Activated CD4-positive, alpha-beta T cell treated with anti-CD3 and anti-CD28 coated beads, Interleukin-10, Interleukin-2, amounts not matched to agents 100 ng/mL and 50 ng/mL, durations not matched to agents 16 hours and 8 hours (primary cell): Measurements from ENCODE around the gene ATXN2.
"Not testable (repeated sequence)": the region's sequence is repeated elsewhere in the genome, so short reads cannot be mapped to it uniquely, and the experiment has no call there.

Experiments
- DNase-seq: peaks from one replicate; pipeline ENCODE4 v3.0.0-alpha.2; 2020

Gene ATXN2

DNA sequence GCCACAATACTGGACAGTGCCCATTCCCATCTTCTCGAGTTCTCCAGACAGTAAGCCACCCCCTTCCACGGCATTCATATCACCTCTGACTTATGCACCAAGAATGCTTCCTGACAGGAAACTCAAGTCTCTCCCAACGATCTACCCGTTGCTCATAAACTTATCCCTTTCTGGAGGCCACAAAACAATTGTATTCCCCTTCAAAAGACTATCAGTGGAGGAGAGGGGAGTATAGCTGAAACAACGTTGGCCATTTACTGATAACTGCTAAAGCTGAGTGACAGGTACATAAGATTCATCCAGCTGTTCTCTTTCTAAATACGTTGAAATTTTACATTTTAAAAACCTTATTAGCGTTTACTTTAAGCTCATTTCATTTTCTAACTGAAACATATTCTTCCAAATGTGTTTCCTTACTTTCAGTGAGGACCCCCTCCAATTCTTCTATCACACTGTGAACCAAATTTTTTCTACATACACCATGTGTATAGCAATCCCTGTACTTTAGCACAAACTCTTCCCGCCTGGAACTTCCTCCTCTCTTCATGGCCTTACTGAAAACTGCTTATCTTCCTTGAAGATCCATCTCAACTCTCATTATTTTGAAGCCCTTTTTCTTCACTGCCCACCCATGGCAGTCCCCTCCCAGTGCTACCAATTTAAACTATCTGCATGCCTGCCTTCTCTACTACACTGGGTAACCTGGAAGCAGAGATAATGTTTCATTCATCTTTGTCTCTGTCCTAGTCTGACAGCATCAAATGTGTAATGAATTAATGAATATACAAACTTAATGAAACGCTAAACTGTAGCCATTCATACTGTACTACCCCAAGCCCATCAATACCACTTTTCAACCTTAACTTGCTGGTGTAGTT, 28.8 kb downstream of the ATXN2 start:
- no peak for DNase-seq

DNA sequence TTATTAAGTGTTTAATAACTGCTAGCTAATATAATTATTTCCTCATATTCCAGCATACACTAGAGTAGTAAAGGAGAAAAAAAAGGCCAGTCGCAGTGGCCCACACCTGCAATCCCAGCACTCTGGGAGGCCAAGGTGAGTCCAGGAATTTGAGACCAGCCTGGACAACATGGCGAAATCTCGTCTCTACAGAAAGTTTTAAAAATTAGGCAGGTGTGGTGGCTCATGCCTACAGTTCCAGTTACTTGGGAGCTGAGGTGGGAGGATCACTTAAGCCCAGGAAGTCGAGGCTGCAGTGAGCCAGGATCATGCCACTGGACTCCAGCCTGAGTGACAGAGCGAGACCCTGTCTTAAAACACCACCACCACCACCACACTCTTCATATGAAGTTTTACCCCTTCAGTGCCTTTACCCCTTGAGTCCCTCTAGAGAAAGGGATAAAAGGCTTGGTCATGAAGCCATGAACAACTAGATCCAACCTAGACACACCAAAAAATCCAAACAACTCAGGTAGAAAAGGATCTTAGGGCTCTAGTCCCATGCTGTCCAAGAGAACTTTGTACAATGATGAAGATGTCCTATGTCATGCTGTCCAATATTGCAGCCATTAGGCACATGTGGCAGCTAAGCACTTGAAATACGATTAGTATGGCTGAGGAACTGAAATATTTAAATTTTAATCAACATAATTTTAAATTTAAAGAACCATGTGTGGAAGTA, 29.6 kb downstream of the ATXN2 start:
- no peak for DNase-seq

DNA sequence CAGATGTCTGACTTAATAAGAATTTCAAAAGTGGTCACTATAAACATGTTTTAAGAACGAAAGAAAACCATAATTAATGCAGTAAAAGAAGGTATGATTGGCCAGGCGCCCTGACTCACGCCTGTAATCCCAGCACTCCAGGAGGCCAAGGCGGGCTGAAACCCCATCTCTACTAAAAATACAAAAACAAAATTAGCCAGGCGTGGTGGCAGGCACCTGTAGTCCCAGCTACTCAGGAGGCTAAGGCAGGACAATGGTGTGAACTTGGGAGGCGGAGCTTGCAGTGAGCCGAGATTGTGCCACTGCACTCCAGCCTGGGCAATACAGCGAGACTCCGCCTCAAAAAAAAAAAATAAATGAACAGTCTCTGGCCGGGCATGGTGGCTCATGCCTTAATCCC, 38.3 kb downstream of the ATXN2 start:
- DNase-seq, result not testable (repeated sequence)

DNA sequence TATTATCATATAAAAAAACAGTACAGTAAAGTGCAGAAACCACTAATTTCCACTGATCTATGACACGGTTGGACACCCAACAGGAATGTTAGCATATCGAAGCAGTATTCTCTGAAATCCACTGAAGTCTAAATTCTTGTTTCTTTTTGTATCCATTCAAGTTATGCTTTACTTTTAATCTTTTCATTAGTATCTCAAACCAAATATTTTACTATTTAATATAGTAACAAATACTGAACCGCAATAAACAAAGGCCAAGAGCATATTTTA, 41.1 kb downstream of the ATXN2 start:
- DNase-seq, result no peak

DNA sequence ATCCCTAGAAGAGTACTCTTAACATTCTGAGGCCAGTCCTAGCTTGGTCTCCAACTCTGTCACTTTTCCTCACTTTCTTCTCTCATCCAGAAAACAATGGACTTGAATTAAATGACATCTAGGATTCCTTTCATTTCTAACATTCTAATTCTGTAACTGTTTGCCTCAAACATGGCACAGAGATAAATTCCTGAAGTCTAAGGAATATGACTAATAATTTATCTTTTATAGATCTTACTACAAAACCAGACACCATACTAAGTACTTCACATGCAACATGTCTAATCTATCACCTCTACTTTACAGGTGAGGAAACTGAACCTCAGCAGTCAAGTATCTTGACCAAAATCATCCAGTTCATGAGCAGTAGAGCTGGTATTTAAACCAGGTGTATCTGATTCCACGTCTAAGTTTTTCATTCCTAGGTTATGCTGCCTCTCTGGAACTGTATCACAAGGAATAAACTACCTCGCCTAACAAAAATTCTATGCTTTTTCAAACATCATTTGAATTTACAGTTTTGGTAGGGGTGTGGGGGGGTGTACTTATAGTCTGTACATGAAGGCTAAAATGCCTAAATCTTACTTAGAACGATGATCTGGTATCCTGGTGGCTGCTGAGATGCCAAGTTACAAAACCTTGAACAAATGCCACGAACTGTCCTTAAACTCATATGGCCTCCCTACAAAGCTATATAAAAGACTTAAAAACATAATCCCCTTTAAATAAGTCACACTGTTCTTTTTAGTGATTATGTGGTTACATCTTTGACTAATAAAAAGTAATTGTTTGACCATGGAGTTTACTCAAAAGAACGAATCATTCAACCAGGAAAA, 41.6 kb downstream of the ATXN2 start:
- no peak for DNase-seq

DNA sequence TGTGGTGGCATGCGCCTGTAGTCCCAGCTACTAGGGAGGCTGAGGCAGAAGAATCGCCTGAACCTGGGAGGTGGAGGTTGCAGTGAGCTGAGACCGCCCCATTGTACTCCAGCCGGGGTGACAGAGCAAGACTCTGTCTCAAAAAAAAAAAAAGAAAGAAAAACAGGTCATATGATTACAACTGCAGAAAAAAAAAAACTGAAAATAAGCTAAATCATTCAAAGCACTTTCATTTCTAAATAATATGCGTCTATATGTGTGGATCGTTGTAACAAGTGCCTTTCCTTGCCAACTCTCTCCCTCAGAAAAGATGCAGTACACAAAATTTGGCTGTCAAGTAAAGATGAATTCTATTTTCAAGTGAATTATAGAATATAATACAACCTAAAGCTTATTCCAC, 42.4 kb downstream of the ATXN2 start:
- DNase-seq, result no peak

DNA sequence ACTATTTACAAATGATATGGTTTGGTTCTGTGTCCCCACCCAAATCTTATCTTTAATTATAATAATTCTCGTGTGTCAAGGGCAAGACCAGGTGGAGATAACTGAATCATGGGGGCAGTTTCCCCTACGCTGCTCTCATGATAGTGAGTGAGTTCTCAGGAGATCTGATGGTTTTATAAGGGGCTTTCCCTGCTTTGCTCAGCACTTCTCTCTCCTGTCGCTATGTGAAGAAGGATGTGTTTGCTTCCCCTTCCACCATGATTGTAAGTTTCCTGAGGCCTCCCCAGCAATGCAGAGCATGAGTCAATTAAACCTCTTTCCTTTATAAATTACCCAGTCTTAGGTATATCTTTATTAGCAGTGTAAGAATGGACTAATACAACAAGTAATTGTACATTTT, 43.8 kb downstream of the ATXN2 start:
- not testable (repeated sequence) for DNase-seq

DNA sequence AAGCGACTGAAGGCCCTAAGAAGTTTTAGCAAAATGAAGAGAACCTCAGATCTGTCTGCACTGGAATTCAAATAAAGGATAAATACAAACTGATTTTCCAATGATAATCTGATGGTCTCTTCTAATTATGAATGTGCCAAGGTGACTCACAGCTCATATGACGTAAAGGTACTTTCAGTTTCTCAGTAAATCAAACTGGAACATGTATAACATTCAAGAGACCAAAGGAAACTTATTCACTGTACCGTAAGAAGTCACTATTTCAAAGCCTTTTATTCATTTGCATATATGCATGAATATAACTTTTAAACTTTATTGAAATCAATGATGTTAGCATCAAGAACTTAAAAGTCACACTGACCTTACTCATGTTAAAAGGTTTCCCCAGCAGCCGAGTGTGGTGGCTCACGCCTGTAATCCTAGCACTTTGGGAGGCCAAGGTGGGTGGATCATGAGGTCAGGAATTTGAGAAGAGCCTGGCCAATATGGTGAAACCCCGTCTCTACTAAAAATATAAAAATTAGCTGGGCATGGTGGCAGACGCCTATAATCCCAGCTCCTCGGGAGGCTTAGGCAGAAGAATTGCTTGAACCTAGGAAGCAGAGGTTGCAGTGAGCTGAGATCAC, 52.2 kb downstream of the ATXN2 start:
- peak; percentile 66 for DNase-seq

DNA sequence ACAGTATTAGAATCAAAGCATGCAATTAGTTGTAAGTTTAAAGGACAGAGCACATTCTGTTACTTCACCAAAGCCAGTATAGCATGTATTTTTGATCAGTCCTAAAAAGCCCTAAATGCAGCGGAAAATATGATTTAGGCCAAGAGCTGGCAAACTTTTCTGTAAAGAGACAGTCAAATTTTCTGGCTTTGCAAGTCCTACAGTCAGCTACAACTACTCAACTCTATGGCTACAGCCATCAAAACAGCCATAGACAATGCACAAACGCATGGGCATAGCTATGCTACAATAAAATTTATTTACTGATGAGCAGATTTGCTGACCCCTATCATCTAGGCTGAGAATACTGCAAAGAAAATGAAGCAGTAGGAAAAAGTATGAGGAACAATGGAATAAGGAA, 52.9 kb downstream of the ATXN2 start:
- DNase-seq, result no peak

DNA sequence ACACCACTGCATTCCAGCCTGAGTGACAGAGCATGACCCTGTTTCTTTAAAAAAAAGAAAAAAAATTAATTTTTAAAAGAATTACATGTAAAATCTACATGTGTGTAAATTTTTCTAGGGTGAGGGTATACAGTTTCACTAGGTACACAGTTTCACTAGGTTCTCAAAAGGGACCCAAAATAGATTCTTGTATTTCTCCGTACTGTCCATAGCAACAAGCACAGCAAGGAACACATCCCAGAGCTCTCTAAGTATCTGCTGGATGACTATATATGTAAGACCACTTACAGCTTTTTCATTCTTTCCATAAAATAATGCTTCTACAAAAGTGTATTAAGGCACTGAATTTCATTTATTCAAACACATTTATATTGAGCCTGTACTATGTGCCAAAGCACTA, 55.1 kb downstream of the ATXN2 start:
- no peak for DNase-seq

DNA sequence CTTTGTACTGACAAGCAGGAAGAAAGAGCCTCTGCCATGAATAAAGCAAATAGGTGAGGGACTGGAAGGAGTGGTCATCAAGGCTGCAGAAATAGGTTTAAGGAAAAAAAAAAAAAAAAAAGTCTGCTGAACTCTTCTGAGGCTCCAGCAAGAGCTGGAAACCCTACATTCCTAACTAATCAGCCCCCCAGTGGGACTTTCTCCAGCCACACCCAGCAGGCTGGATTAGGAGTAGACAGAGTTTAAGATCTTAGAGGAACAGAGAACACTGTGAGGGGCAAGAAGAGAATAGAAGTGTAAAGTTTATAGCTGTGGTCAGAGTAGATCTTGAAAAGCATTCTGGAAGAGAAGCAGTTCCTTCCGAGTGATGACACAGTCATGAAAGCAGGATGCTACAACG, 66.4 kb downstream of the ATXN2 start:
- DNase-seq, result no peak

DNA sequence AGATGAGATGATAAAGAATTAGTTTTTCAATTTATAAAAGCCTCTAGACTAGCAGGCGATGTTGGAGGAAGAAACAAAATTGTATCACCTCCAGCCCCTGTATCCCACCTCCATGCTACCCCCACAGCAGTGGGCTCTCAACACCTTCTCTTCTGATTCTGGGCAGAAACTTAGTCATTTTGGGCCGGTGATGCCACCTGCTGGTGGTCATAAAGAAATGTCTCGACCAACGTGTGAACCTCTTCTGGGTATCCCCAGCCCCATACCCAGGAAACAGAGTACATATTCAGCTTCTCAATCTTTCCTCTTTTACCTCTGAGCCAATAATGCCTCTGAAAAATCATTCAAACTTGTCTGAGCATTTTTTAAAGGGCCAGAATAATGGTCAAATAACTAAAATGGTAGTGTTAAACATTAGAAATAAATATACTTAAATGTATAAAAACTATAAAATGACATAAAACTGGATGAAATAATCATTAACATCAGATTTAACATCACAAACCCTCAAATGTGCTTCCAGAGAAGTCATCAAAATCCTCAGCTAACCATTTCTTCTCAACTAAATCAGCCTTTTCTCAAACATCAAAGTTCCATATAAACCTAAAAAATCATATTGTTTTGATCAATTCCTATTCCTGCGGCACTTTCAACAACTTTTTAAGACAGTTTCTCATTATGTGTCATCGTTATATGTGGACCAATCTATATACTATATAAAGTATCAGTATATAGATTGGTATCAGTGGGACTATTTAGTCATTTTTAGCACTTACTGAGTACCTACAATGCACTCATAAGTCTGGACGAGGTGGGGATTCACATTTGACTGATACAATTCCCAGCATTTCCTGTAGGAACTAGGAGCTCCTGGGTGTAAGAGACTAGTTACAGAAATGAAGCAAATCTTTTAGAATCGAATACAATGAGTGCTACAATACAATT, 69.4 kb downstream of the ATXN2 start:
- DNase-seq, result peak; percentile 78

DNA sequence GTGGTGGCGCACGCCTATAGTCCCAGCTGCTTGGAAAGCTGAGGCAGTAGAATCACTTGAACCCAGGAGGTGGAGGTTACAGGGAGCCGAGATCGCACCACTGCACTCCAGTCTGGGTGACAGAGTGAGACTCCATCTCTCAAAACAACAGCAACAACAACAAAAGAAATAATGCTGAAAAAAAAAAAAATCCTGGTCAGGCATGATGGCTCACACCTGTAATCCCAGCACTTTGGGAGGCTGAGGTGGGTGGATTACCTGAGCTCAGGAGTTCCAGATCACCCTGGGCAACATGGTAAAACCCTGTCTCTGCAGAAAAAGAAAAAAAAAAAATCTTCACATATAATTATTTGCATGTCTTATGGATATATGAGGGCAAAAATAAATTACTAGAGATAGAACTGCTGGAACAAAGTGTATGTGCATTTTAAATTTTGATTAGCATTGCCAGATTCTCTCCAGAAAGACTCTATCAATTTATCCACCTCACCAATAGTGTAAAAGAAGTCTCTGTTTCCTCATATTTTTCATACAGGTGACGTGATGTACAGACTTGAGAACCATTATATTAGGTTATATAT, 75.4 kb downstream of the ATXN2 start:
- DNase-seq, result no peak

DNA sequence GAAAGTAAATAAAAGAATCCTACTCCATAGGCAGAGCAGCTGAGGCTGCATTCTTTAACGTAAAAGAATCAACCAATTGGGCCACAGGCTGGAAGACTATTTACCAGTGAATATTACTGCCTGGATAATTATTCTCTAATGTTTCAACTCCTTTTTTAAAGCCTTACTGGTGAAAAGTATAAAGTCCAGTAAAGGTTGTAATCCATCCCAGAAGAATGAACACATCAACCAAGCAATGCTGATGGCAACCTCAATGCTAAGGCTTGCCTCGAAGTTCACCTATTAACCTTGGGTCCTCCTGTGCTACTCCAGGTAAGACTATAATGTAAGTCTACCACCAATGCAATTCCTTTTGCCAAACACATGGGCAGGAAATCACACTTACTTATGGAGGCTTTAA, 77.3 kb downstream of the ATXN2 start:
- DNase-seq, result no peak

DNA sequence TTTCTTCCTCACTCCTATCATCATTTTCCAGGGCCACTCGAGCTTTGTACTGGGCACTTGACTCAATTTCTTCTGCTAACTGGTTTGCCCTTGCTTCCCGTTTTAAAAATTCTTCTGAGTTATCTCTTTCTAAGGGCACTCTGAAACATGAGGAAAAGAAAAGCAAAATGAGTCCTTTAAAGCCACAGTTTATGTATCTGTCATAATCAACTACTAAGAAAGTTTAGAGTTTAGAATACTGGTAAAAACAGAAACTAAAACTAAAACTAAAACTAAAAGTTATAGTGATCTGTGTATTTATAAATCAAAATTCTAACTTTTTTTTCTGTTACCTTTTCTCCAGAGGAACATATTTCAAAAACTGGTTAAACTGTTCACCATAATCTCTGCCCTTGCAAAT, 79.2 kb downstream of the ATXN2 start:
- DNase-seq, result peak; percentile 10

DNA sequence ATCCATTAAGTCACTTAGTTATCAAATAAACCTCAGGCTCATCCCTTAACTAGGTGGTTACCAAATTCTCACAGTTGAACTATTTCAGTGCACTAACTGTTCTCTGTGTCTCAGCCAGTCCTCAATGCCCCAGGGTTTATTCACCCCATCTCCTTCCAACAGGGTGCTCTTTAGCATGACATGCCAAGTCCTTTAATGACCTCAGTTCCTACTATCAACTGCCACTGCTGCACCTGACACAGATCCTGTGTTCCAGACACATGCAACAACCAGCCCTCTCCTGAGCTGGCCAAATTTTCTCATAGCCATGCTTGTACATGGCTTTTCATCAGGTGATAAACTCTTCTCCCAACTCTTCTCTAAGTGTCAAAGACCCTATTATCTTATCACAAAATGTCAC, 80.0 kb downstream of the ATXN2 start:
- DNase-seq, result no peak

DNA sequence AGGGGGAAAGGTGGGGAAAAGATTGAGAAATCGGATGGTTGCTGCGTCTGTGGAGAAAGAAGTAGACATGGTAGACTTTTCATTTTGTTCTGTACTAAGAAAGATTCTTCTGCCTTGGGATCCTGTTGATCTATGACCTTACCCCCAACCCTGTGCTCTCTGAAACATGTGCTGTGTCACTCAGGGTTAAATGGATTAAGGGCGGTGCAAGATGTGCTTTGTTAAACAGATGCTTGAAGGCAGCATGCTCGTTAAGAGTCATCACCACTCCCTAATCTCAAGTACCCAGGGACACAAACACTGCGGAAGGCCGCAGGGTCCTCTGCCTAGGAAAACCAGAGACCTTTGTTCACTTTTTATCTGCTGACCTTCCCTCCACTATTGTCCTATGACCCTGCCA, 91.4 kb downstream of the ATXN2 start:
- DNase-seq, result not testable (repeated sequence)

DNA sequence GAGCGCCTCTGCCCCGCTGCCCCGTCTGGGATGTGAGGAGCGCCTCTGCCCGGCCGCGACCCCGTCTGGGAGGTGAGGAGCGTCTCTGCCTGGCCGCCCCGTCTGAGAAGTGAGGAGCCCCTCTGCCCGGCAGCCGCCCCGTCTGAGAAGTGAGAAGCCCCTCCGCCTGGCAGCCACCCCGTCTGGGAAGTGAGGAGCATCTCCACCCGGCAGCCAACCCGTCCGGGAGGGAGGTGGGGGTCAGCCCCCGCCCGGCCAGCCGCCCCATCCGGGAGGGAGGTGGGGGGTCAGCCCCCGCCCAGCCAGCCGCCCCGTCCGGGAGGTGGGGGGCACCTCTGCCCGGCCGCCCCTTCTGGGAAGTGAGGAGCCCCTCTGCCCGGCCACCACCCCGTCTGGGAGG, 91.9 kb downstream of the ATXN2 start:
- DNase-seq, result not testable (repeated sequence)

DNA sequence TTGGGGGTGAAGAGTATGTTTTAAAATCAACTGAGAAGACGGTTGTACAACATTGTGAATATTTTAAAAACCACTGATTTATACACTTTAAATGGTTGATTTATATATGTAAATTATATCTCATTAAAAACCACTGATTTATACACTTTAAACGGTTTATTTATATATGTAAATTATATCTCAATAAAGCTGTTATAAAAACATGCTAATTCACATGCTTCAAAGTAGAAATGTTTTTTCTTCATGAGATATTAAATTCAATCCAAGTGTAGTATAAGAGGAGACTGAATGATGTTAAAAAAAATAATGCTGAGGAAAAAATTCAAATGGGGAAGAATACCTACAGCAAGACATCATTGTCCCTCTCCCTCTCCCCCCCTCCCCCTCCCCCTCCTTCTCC, 92.9 kb downstream of the ATXN2 start:
- DNase-seq, result no peak

DNA sequence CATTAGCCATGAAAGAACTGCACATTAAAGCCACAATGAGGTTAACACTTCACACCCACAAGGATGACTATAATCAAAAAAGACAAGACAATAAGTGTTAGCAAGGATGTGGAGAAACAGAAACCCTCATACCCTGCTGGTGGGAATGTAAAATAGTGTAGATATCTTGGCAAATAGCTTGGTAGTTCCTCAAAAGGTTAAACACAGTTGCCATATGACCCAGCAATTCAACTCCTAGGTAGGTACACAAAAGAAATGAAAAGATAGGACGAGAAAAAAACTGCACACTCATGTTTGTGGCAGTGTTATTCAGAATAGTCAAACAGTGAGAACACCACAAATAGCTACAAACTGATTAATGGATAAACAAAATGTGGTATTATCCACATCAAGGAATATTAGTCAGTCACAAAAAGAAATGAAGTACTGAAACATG, 93.5 kb downstream of the ATXN2 start:
- DNase-seq, result peak; percentile 67

DNA sequence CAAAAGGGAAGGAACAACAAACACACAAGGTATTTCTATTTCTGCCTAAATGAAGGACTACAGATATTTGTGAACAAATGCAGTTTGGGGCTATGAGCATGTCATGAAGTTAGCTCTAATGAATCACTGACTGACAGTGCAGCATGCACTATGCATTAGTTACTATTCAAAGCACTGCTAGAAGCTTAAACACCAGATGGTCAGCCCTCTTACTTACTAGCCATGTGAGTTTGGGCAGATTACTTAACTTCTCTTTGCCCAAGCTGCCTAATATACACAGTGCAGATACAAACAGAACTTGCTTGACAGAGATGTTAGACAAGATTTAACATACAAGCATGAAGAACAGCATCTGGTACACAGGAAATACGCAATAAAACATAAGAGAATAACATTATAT, 96.0 kb downstream of the ATXN2 start:
- no peak for DNase-seq

DNA sequence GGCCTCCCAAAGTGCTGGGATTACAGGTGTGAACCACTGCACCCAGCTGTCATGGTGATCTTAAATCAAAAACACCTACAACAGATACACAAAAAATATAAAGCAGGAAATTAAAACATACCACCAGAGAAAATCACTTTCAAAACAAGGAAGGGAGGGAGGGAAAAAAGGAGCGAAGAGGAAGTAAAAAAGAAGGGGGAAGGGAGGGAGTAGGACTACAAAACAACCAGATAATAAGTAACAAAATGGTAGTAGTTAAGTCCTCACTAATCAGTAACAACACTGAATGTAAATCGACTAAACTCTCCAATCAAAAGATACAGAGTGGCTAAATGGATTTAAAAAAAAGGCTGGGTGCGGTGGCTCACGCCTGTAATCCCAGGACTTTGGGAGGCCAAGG, 104.4 kb downstream of the ATXN2 start:
- no peak for DNase-seq
